GM23338 (cell line): ENCODE data around the gene MANBA. TPM values are rescaled to one million over a fixed set of nuclear protein-coding genes. Genes with fewer than 3 reads are reported as not detected.

Source experiments
- ATAC-seq: fragments of 200-7000 bp; cut with Tn5 transposase; 3 replicates; pipeline ENCODE4 v1.9.1; 2020
- DNase-seq: peaks from one replicate; pipeline ENCODE4 v3.0.0-alpha.2; 2015; ENCODE audit warnings: low spot score
- H2AFZ ChIP-seq: fragments of 200-600 bp; sonication (generic); 2 replicates; pipeline ENCODE4 v1.8.0; 2016; ENCODE audit warnings: antibody characterized with exemption, mild to moderate bottlenecking, moderate library complexity
- H3F3A ChIP-seq: fragments of 200-600 bp; sonication (generic); replicated peaks from 2 replicates; pipeline ENCODE4 v1.8.0; 2017; ENCODE audit warnings: antibody characterized with exemption, mixed run types, low read depth
- H3K27ac ChIP-seq: fragments of 200-600 bp; sonication (generic); 2 replicates; pipeline ENCODE4 v1.6.1; 2016; ENCODE audit warnings: low read depth
- H3K27me3 ChIP-seq: fragments of 200-600 bp; sonication (generic); 2 replicates; pipeline ENCODE4 v1.8.0; 2016; ENCODE audit warnings: mild to moderate bottlenecking, mixed run types, moderate library complexity; ENCODE audit not compliant: insufficient read depth
- H3K36me3 ChIP-seq: fragments of 200-600 bp; sonication (generic); 2 replicates; pipeline ENCODE4 v1.8.0; 2016; ENCODE audit warnings: mild to moderate bottlenecking; ENCODE audit not compliant: insufficient read depth
- H3K4me1 ChIP-seq: fragments of 200-600 bp; sonication (generic); 2 replicates; pipeline ENCODE4 v1.8.0; 2016; ENCODE audit warnings: mild to moderate bottlenecking, moderate library complexity; ENCODE audit not compliant: insufficient read depth
- H3K4me2 ChIP-seq: fragments of 200-600 bp; sonication (generic); 2 replicates; pipeline ENCODE4 v1.7.1; 2017; ENCODE audit warnings: mixed run types
- H3K4me3 ChIP-seq: fragments of 200-600 bp; sonication (generic); 2 replicates; pipeline ENCODE4 v1.6.1; 2016; ENCODE audit warnings: mixed run types
- H3K79me2 ChIP-seq: fragments of 200-600 bp; sonication (generic); replicated peaks from 2 replicates; pipeline ENCODE4 v1.8.0; 2017; ENCODE audit warnings: mild to moderate bottlenecking; ENCODE audit not compliant: insufficient read depth
- H3K9me2 ChIP-seq: fragments of 200-600 bp; sonication (generic); 2 replicates; pipeline ENCODE4 v1.8.0; 2017; ENCODE audit not compliant: insufficient read depth
- H4K20me1 ChIP-seq: fragments of 200-600 bp; sonication (generic); replicated peaks from 2 replicates; pipeline ENCODE4 v1.8.0; 2017; ENCODE audit warnings: mild to moderate bottlenecking; ENCODE audit not compliant: insufficient read depth
- H3K27ac Mint-ChIP-seq: 2 replicates; pipeline ENCODE4 v1.8.0; 2020; ENCODE audit warnings: inconsistent platforms, mild to moderate bottlenecking, moderate library complexity, mixed read lengths
- H3K27me3 Mint-ChIP-seq: 3 replicates; pipeline ENCODE4 v1.8.0; 2022; ENCODE audit warnings: low read depth, mild to moderate bottlenecking, moderate library complexity, mixed read lengths, inconsistent platforms; ENCODE audit not compliant: insufficient read depth, poor library complexity
- H3K36me3 Mint-ChIP-seq: 3 replicates; pipeline ENCODE4 v1.8.0; 2021; ENCODE audit warnings: low read depth, mild to moderate bottlenecking, inconsistent platforms, moderate library complexity, mixed read lengths
- H3K4me1 Mint-ChIP-seq: 3 replicates; pipeline ENCODE4 v1.8.0; 2020; ENCODE audit warnings: mild to moderate bottlenecking, inconsistent platforms, mixed read lengths
- H3K4me3 Mint-ChIP-seq: 3 replicates; pipeline ENCODE4 v1.8.0; 2021; ENCODE audit warnings: moderate library complexity, mild to moderate bottlenecking, inconsistent platforms, mixed read lengths
- H3K9me3 Mint-ChIP-seq: 3 replicates; pipeline ENCODE4 v1.8.0; 2020; ENCODE audit warnings: moderate library complexity, mild to moderate bottlenecking, inconsistent platforms, mixed read lengths
- CREB1 ChIP-seq: fragments of 250-450 bp; sonication (Bioruptor Pico); IDR thresholded peaks from 2 replicates; pipeline ENCODE4 v1.5.0; 2020; ENCODE audit warnings: low read depth, mild to moderate bottlenecking, moderate library complexity
- EZH2 ChIP-seq: fragments of 200-600 bp; sonication (generic); IDR thresholded peaks from one replicate; pipeline ENCODE4 v1.8.0; 2017; ENCODE audit warnings: antibody characterized with exemption, mild to moderate bottlenecking, low read depth; ENCODE audit not compliant: unreplicated experiment
- POLR2AphosphoS5 ChIP-seq: IDR thresholded peaks from 2 replicates; pipeline ENCODE4 v1.6.1; 2016; ENCODE audit warnings: antibody characterized with exemption, low read depth
- ZNF114 ChIP-seq: fragments of 250-450 bp; sonication (Bioruptor Pico); IDR thresholded peaks from 2 replicates; pipeline ENCODE4 v1.5.0; 2020; ENCODE audit warnings: mild to moderate bottlenecking, moderate library complexity
- ZNF331 ChIP-seq: fragments of 250-450 bp; sonication (Bioruptor Pico); IDR thresholded peaks from 2 replicates; pipeline ENCODE4 v1.5.0; 2020; ENCODE audit warnings: low read depth, mild to moderate bottlenecking, moderate library complexity
- polyA plus RNA-seq: library from polyadenylated mRNA; unstranded; fragments of >200 nt; fragmentation: Nextera tagmentation; extraction: Ambion mirVana; gene quantifications from 2 replicates; pipeline ENCODE4 v1.2.1, GENCODE V29; 2016
- total RNA-seq: library from RNA; depleted of rRNA; stranded (reverse); fragments of >200 nt; shearing (Covaris generic); gene quantifications from 2 replicates; pipeline ENCODE4 v1.2.3, GENCODE V29; 2014
- TF ChIP-seq, protein P1 (sequence below): fragments of 250-450 bp; sonication (Bioruptor Pico); IDR thresholded peaks from 2 replicates; pipeline ENCODE4 v1.5.0; 2020; ENCODE audit warnings: mild to moderate bottlenecking, moderate library complexity

Gene MANBA
- total and polyA plus RNA-seq, 2 experiments from 2014 or later: 13.2 to 54.3 TPM

DNA sequence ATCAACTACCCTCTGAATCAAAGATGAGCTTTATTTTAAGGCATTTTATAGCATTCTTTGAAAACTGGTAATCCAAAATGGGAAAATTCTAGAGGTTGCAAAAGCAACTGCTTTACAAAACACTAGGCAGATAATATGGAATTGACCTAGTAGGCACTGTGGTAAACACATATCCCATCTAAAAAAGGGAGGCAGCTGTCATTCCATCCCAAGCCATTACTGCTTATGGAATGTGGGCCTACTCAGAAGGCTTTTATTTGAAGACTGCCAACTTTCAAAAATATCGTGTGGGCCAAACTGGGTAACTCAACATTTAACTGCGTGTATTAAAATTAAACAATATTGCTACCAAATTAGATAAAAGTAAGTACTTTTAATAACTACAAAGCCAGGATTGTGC lies 47.2 kb upstream of the MANBA start (continued):
- TF ChIP-seq, protein P1, sequence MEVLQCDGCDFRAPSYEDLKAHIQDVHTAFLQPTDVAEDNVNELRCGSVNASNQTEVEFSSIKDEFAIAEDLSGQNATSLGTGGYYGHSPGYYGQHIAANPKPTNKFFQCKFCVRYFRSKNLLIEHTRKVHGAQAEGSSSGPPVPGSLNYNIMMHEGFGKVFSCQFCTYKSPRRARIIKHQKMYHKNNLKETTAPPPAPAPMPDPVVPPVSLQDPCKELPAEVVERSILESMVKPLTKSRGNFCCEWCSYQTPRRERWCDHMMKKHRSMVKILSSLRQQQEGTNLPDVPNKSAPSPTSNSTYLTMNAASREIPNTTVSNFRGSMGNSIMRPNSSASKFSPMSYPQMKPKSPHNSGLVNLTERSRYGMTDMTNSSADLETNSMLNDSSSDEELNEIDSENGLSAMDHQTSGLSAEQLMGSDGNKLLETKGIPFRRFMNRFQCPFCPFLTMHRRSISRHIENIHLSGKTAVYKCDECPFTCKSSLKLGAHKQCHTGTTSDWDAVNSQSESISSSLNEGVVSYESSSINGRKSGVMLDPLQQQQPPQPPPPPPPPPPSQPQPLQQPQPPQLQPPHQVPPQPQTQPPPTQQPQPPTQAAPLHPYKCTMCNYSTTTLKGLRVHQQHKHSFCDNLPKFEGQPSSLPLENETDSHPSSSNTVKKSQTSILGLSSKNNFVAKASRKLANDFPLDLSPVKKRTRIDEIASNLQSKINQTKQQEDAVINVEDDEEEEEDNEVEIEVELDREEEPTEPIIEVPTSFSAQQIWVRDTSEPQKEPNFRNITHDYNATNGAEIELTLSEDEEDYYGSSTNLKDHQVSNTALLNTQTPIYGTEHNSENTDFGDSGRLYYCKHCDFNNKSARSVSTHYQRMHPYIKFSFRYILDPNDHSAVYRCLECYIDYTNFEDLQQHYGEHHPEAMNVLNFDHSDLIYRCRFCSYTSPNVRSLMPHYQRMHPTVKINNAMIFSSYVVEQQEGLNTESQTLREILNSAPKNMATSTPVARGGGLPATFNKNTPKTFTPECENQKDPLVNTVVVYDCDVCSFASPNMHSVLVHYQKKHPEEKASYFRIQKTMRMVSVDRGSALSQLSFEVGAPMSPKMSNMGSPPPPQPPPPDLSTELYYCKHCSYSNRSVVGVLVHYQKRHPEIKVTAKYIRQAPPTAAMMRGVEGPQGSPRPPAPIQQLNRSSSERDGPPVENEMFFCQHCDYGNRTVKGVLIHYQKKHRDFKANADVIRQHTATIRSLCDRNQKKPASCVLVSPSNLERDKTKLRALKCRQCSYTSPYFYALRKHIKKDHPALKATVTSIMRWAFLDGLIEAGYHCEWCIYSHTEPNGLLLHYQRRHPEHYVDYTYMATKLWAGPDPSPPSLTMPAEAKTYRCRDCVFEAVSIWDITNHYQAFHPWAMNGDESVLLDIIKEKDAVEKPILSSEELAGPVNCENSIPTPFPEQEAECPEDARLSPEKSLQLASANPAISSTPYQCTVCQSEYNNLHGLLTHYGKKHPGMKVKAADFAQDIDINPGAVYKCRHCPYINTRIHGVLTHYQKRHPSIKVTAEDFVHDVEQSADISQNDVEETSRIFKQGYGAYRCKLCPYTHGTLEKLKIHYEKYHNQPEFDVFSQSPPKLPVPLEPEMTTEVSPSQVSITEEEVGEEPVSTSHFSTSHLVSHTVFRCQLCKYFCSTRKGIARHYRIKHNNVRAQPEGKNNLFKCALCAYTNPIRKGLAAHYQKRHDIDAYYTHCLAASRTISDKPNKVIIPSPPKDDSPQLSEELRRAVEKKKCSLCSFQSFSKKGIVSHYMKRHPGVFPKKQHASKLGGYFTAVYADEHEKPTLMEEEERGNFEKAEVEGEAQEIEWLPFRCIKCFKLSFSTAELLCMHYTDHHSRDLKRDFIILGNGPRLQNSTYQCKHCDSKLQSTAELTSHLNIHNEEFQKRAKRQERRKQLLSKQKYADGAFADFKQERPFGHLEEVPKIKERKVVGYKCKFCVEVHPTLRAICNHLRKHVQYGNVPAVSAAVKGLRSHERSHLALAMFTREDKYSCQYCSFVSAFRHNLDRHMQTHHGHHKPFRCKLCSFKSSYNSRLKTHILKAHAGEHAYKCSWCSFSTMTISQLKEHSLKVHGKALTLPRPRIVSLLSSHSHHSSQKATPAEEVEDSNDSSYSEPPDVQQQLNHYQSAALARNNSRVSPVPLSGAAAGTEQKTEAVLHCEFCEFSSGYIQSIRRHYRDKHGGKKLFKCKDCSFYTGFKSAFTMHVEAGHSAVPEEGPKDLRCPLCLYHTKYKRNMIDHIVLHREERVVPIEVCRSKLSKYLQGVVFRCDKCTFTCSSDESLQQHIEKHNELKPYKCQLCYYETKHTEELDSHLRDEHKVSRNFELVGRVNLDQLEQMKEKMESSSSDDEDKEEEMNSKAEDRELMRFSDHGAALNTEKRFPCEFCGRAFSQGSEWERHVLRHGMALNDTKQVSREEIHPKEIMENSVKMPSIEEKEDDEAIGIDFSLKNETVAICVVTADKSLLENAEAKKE (CRISPR knock-in tag): no peak

DNA sequence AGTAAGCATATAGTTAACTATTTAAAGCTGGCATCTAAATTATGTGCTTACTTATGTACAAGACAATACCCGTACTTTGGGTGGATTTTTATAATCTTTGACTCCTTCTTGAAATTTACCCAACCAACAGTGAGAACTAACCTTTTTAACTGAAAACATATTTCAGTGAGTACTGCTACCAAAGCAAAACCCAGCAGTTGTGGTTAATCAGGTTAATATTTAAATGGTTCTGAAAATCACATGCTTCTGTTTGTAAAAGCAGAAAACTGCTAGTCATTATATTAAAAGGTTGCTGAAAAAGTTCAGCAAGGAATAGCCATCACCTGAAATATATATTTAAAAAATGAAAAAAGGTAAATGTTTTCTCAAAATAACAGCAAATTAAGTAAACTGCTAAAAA lies 46.6 kb upstream of the MANBA start:
- H3K4me1 Mint-ChIP-seq: peaks cover 14% of the 10 kb centered on the region
- no peak overlapping the region for H3K4me3 ChIP-seq
- no peak overlapping the region for H3K27ac Mint-ChIP-seq
- H3K4me2 ChIP-seq: no peak overlapping the region
- peaks cover 96% of the 10 kb centered on the region for H3K79me2 ChIP-seq
- peaks cover 7% of the 10 kb centered on the region for H3K27me3 Mint-ChIP-seq
- H3K9me3 Mint-ChIP-seq: no peaks in the 10 kb centered on the region
- no peaks in the 10 kb centered on the region for H3K4me1 ChIP-seq
- no peaks in the 10 kb centered on the region for H3K27me3 ChIP-seq
- no peak overlapping the region for H2AFZ ChIP-seq
- peaks cover 69% of the 10 kb centered on the region for H3K36me3 Mint-ChIP-seq
- ATAC-seq: no peak
- H4K20me1 ChIP-seq: peaks cover 53% of the 10 kb centered on the region
- H3K9me2 ChIP-seq: no peaks in the 10 kb centered on the region
- no peak overlapping the region for H3K4me3 Mint-ChIP-seq
- peak overlapping the region; percentile 14; the same call in 1 of the 2 replicates for H3K27ac ChIP-seq
- no peak for DNase-seq
- peaks cover 28% of the 10 kb centered on the region for H3K36me3 ChIP-seq
- no peaks in the 10 kb centered on the region for H3F3A ChIP-seq
- TF ChIP-seq ZNF331 (CRISPR knock-in tag) (no peak), CREB1 (no peak), POLR2AphosphoS5 (no peak), ZNF114 (CRISPR knock-in tag) (no peak), EZH2 (no peak)
- TF ChIP-seq, protein P1 (CRISPR knock-in tag): no peak
